Measurements from ENCODE around the gene ACAT1. TPM values are rescaled to one million over a fixed set of nuclear protein-coding genes. Genes with fewer than 3 reads are reported as not detected.

ACAT1 gene
- total RNA-seq = 112 TPM

DNA sequence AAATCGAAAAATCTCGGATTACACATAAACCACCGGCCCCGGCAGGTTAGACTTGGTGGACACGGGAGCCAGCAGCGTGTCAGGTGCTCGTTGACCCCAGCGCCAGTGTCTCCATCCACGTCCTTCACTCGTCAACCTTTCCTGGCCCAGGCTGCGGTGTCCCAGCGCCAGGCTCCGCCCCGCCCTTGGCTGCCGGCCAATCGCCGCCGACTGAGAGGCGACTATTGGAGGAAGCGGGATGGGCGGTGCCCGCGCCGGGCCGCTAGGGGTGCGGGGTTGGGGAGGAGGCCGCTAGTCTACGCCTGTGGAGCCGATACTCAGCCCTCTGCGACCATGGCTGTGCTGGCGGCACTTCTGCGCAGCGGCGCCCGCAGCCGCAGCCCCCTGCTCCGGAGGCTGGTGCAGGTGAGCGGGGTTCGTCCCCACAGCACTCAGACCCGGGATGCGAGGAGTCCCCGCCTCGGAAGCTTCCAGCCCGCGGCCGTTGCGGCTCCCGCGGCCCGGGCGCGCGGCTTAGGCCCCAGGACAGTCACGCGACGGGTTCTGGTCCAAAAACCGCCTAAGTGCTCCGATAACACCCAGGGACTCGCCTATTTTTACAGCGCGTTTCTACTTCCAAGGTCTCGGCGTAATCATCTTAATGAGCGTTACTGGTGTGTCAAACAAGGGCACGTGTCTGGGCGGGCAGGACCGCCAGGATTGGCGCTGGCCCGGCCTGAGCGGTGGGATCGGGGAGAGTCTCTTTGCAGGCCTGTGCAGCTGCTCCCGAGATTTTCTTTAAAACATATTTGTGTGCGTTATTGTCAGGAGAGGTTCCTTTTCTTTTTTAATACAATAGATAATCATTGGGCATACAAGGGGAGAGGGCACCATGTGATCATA is at the start of gene ACAT1:
ACAT1 (plus strand) TSS at position 294 of the 882 bp plus-strand sequence; CDS start at position 334, 40 bp downstream.
- Histone ChIP-seq H3K9me3 (ENCODE audit: control insufficient read depth in 3 of 3, low read length in 3 of 3) (no peaks in the 10 kb centered on the region), H3K27me3 (ENCODE audit: control insufficient read depth in 3 of 3, insufficient read depth in 3 of 3, low read length in 3 of 3) (no peaks in the 10 kb centered on the region), H3K4me3 (ENCODE audit: low read length in 3 of 3) (peak within 1 kb of the TSS; percentile 81 to 88 (median 85)), H3K36me3 (ENCODE audit: control insufficient read depth in 3 of 3, insufficient read depth in 3 of 3, low read length in 3 of 3) (peaks cover 0 to 4% (median 0%) of the 10 kb centered on the region in 3 donors), H3K9ac (ENCODE audit: low read depth in 1 of 3, low read length in 3 of 3) (peak within 1 kb of the TSS; percentile 90 to 99 (median 93)), H3K4me1 (ENCODE audit: control insufficient read depth in 3 of 3, insufficient read depth in 3 of 3, low read length in 3 of 3) (peaks cover 26 to 34% (median 28%) of the 10 kb centered on the region in 3 donors), H3K27ac (ENCODE audit: low read depth, low read length) (peak within 1 kb of the TSS; percentile 95)

DNA sequence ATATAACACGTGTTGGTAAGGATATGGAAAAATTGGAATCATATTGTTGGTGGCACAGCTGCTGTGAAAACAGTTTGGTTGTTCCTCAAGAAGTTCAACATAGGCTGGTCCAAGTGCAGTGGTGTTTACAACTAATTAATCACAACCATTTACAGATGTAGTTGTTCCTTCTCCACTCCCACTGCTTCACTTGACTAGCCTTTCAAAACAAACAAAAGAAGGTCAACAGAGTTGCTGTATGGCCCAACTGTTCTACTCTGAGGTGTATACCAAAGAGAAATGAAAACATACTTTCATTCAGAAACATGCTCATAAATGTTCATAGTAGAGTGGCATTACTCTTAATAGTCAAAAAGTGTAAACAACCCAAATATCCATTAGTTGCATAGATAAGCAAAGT is 36.6 kb upstream of the ACAT1 start:
- no peak overlapping the region for H3K9ac ChIP-seq (ENCODE audit: low read depth in 1 of 3, low read length in 3 of 3)
- peaks cover 4 to 23% (median 9%) of the 10 kb centered on the region in 3 donors for H3K36me3 ChIP-seq (ENCODE audit: control insufficient read depth in 3 of 3, insufficient read depth in 3 of 3, low read length in 3 of 3)
- H3K27ac ChIP-seq (ENCODE audit: low read depth, low read length) = no peak overlapping the region
- H3K27me3 ChIP-seq (ENCODE audit: control insufficient read depth in 3 of 3, insufficient read depth in 3 of 3, low read length in 3 of 3) = no peaks in the 10 kb centered on the region
- no peaks in the 10 kb centered on the region for H3K9me3 ChIP-seq (ENCODE audit: control insufficient read depth in 3 of 3, low read length in 3 of 3)
- no peak overlapping the region for H3K4me3 ChIP-seq (ENCODE audit: low read length in 3 of 3)
- no peaks in the 10 kb centered on the region for H3K4me1 ChIP-seq (ENCODE audit: control insufficient read depth in 3 of 3, insufficient read depth in 3 of 3, low read length in 3 of 3)

DNA sequence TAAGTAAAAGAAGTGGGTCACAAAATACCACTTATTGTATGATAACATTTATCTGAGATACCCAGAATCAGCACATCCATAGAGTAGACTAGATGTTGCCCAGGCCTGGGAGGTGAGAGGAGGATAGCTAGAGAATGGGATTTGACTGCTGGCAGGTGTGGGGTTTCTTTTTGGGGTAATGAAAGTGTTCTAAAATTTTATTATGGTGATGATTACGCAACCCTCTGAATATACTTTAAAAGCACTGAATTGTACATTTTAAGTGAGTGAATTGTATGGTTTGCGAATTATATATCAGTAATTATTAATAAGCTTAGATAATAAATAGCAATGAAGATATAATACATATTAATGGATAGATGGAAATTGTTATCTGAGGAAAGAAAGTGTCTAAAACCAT is 35.7 kb upstream of the ACAT1 start:
- Histone ChIP-seq H3K4me3 (ENCODE audit: low read length in 3 of 3) (no peak overlapping the region), H3K9me3 (ENCODE audit: control insufficient read depth in 3 of 3, low read length in 3 of 3) (no peaks in the 10 kb centered on the region), H3K36me3 (ENCODE audit: control insufficient read depth in 3 of 3, insufficient read depth in 3 of 3, low read length in 3 of 3) (peaks cover 2 to 19% (median 5%) of the 10 kb centered on the region in 3 donors), H3K9ac (ENCODE audit: low read depth in 1 of 3, low read length in 3 of 3) (no peak overlapping the region), H3K4me1 (ENCODE audit: control insufficient read depth in 3 of 3, insufficient read depth in 3 of 3, low read length in 3 of 3) (no peaks in the 10 kb centered on the region), H3K27ac (ENCODE audit: low read depth, low read length) (no peak overlapping the region), H3K27me3 (ENCODE audit: control insufficient read depth in 3 of 3, insufficient read depth in 3 of 3, low read length in 3 of 3) (no peaks in the 10 kb centered on the region)

DNA sequence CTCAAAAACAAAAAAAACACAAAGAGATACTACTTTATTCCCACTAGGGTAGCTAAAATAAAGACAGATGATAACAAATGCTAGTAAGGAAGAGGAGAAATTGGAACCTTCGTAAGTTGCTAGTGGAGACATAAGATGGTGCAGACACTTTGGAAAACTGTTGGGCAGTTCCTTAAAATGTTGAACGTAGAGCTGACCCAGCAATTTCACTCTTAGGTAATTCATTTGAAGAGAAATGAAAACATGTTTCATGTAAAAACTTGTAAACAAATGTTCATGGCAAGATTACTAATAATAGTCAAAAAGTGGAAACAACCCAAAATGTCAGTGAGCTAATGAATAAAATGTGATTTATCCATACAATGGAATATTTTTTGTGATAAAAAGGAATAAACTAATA is 29.2 kb upstream of the ACAT1 start:
- Histone ChIP-seq H3K27ac (ENCODE audit: low read depth, low read length) (no peak overlapping the region), H3K9ac (ENCODE audit: low read depth in 1 of 3, low read length in 3 of 3) (no peak overlapping the region), H3K36me3 (ENCODE audit: control insufficient read depth in 3 of 3, insufficient read depth in 3 of 3, low read length in 3 of 3) (peaks cover 8 to 22% (median 21%) of the 10 kb centered on the region in 3 donors), H3K9me3 (ENCODE audit: control insufficient read depth in 3 of 3, low read length in 3 of 3) (no peaks in the 10 kb centered on the region), H3K4me1 (ENCODE audit: control insufficient read depth in 3 of 3, insufficient read depth in 3 of 3, low read length in 3 of 3) (no peaks in the 10 kb centered on the region), H3K4me3 (ENCODE audit: low read length in 3 of 3) (no peak overlapping the region), H3K27me3 (ENCODE audit: control insufficient read depth in 3 of 3, insufficient read depth in 3 of 3, low read length in 3 of 3) (no peaks in the 10 kb centered on the region)

DNA sequence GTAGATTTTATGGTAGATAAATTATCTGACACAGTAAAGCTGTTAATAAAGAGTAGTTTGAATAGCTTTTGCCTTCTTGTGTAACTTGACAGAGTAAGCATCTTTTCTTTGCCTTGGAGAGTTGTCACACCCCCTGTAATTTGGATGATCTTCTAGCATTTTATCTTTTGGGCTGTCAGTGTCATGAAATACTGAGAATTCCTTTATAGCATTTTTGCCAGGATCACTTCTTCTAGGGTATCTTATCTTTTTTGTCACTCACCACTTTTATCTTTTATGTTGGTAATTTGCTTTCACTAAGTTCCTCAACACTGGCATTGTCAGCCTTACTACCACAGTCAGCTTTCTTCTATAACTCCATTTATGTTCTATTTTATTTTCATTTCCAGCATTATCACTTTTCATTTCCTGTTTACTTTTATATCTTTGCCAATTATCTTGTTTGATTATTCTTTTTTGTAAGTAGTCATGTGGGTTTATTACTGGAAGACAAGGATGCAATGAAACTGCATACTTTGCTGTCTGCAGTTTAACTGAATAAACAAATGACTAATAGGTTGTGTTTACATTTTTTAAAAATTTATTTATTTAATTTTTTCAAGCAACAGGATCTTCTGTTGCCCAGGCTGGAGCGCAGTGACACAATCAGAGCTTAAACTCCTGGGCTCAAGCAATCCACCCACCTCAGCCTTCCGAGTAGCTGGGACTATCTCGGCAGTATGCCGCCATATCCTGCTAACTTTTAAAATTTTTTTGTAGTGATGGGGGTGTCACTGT is 28.1 kb upstream of the ACAT1 start:
- no peak overlapping the region for H3K9ac ChIP-seq (ENCODE audit: low read depth in 1 of 3, low read length in 3 of 3)
- H3K4me3 ChIP-seq (ENCODE audit: low read length in 3 of 3) = no peak overlapping the region
- no peaks in the 10 kb centered on the region for H3K27me3 ChIP-seq (ENCODE audit: control insufficient read depth in 3 of 3, insufficient read depth in 3 of 3, low read length in 3 of 3)
- H3K9me3 ChIP-seq (ENCODE audit: control insufficient read depth in 3 of 3, low read length in 3 of 3) = no peaks in the 10 kb centered on the region
- H3K27ac ChIP-seq (ENCODE audit: low read depth, low read length) = no peak overlapping the region
- peaks cover 9 to 29% (median 24%) of the 10 kb centered on the region in 3 donors for H3K36me3 ChIP-seq (ENCODE audit: control insufficient read depth in 3 of 3, insufficient read depth in 3 of 3, low read length in 3 of 3)
- H3K4me1 ChIP-seq (ENCODE audit: control insufficient read depth in 3 of 3, insufficient read depth in 3 of 3, low read length in 3 of 3) = no peaks in the 10 kb centered on the region

DNA sequence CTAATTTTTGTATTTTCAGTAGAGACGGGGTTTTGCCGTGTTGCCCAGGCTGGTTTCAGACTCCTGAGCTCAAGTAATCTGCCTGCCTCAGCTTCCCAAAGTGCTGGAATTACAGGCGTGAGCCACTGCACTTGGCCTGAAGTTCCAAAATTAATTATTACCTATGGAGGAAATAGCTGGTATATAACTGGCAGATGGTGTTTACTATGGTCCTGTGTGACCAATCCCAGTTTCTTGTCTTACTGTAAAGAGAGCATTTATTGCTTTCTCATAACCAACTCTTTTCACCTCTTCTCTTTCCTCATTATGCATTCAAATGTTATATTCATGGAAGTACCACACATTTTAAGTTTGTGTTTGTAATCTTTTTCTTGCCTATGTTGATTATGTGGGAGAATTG is 24.2 kb upstream of the ACAT1 start:
- Histone ChIP-seq H3K9me3 (ENCODE audit: control insufficient read depth in 3 of 3, low read length in 3 of 3) (no peaks in the 10 kb centered on the region), H3K4me1 (ENCODE audit: control insufficient read depth in 3 of 3, insufficient read depth in 3 of 3, low read length in 3 of 3) (no peaks in the 10 kb centered on the region), H3K27me3 (ENCODE audit: control insufficient read depth in 3 of 3, insufficient read depth in 3 of 3, low read length in 3 of 3) (no peaks in the 10 kb centered on the region), H3K36me3 (ENCODE audit: control insufficient read depth in 3 of 3, insufficient read depth in 3 of 3, low read length in 3 of 3) (peaks cover 11 to 47% (median 27%) of the 10 kb centered on the region in 3 donors), H3K4me3 (ENCODE audit: low read length in 3 of 3) (no peak overlapping the region), H3K9ac (ENCODE audit: low read depth in 1 of 3, low read length in 3 of 3) (no peak overlapping the region), H3K27ac (ENCODE audit: low read depth, low read length) (no peak overlapping the region)

DNA sequence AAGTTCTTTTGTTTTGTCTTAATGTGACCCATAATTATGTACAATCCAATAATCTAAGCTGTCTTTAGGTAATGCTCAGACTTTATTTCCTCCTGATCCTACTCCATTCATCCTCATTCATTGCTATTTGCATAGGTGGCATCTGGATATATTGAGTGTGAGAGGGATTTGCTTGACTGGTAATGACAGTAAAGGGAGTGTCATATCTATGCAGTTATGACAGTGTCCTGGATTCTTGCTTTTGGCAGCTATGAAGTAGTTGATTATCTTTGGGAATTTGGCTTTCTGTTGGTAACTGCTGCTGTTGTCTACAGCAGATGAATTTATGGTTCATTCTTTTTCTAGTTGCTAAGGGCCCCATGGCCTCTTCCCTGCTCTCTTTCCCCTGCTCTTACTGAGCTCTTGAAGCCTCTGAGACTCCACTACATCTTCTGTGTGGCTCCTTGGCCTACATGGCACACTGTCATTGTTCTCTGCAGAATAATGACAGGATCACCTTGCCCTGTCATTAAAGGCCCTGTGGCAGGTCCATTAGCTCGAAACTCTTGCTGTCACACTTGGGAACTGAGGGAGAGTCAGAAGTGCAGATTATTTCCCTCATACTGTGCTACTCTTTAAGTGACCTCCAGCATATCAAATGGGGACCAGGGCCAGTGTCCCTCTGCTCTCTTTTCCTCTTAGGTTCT is 20.1 kb upstream of the ACAT1 start:
- Histone ChIP-seq H3K9me3 (ENCODE audit: control insufficient read depth in 3 of 3, low read length in 3 of 3) (no peaks in the 10 kb centered on the region), H3K36me3 (ENCODE audit: control insufficient read depth in 3 of 3, insufficient read depth in 3 of 3, low read length in 3 of 3) (peaks cover 9 to 37% (median 24%) of the 10 kb centered on the region in 3 donors), H3K4me1 (ENCODE audit: control insufficient read depth in 3 of 3, insufficient read depth in 3 of 3, low read length in 3 of 3) (no peaks in the 10 kb centered on the region), H3K27me3 (ENCODE audit: control insufficient read depth in 3 of 3, insufficient read depth in 3 of 3, low read length in 3 of 3) (no peaks in the 10 kb centered on the region), H3K27ac (ENCODE audit: low read depth, low read length) (no peak overlapping the region), H3K9ac (ENCODE audit: low read depth in 1 of 3, low read length in 3 of 3) (no peak overlapping the region), H3K4me3 (ENCODE audit: low read length in 3 of 3) (no peak overlapping the region)

DNA sequence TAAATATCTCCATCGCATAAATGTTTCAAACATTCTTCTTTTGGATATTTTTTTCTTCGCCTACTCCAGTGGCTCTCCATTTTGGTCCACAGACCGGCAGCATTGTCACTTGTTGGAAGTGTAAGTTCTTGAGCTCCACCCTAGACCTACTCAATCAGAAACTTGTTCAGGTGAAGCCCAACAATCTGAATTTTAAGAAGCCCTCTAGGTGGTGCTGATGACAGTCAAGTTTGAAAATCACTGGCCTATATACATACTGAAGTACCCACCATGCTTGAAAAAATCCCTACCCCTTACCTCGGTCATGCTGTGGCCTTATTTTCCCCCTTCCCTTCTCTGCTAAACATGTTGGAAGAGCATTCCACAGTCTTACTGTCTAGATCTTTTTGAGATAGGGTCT is 10.2 kb upstream of the ACAT1 start:
- H3K27ac ChIP-seq (ENCODE audit: low read depth, low read length) = no peak overlapping the region
- H3K9ac ChIP-seq (ENCODE audit: low read depth in 1 of 3, low read length in 3 of 3) = no peak overlapping the region
- H3K27me3 ChIP-seq (ENCODE audit: control insufficient read depth in 3 of 3, insufficient read depth in 3 of 3, low read length in 3 of 3) = no peaks in the 10 kb centered on the region
- no peaks in the 10 kb centered on the region for H3K9me3 ChIP-seq (ENCODE audit: control insufficient read depth in 3 of 3, low read length in 3 of 3)
- no peak overlapping the region for H3K4me3 ChIP-seq (ENCODE audit: low read length in 3 of 3)
- peaks cover 13 to 16% (median 14%) of the 10 kb centered on the region in 3 donors for H3K4me1 ChIP-seq (ENCODE audit: control insufficient read depth in 3 of 3, insufficient read depth in 3 of 3, low read length in 3 of 3)
- no peaks in the 10 kb centered on the region for H3K36me3 ChIP-seq (ENCODE audit: control insufficient read depth in 3 of 3, insufficient read depth in 3 of 3, low read length in 3 of 3)

DNA sequence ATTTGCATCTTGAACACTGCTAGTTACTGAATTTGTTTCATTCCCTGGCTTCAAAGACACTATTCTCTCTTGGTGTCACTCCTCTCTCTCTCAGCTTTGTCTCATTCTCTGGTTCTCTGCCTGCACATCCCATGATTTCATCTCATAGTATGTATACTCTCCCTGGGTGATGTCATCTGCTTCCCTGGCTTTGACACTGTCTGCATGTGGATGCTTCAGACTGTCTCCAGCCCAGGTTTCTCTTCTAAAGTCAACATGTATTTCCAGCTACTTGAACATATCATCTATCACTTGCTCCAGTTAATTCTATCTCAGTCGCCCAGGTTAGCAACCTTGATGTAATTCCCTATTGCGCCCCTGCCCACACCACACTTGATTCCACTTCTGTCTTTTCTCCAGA is 9.3 kb upstream of the ACAT1 start:
- Histone ChIP-seq H3K4me3 (ENCODE audit: low read length in 3 of 3) (no peak overlapping the region), H3K9me3 (ENCODE audit: control insufficient read depth in 3 of 3, low read length in 3 of 3) (no peaks in the 10 kb centered on the region), H3K27ac (ENCODE audit: low read depth, low read length) (no peak overlapping the region), H3K36me3 (ENCODE audit: control insufficient read depth in 3 of 3, insufficient read depth in 3 of 3, low read length in 3 of 3) (no peaks in the 10 kb centered on the region), H3K4me1 (ENCODE audit: control insufficient read depth in 3 of 3, insufficient read depth in 3 of 3, low read length in 3 of 3) (peaks cover 14 to 18% (median 16%) of the 10 kb centered on the region in 3 donors), H3K27me3 (ENCODE audit: control insufficient read depth in 3 of 3, insufficient read depth in 3 of 3, low read length in 3 of 3) (no peaks in the 10 kb centered on the region), H3K9ac (ENCODE audit: low read depth in 1 of 3, low read length in 3 of 3) (no peak overlapping the region)
